ENCODE results near the gene GABRD. TPM values are rescaled to one million over a fixed set of nuclear protein-coding genes. Genes with fewer than 3 reads are reported as not detected.

The GABRD gene
- total RNA-seq, 1 donor from 2014 or later = not detected

GRCh38 chr1:2027961-2028583, 8.9 kb downstream of the GABRD start:
- DNase-seq (ENCODE audit: low read depth) = no peak
- no peak overlapping the region for H3K4me3 ChIP-seq (ENCODE audit: low read depth, low read length)
- TF ChIP-seq CTCF (IDR thresholded peaks at IDR 0.05; ENCODE audit: insufficient read depth, low read length, poor library complexity, severe bottlenecking) = no peak
- peaks cover 59% of the 10 kb centered on the region for H3K27me3 ChIP-seq (ENCODE audit: control insufficient read depth, insufficient read depth, low read length)
- H3K36me3 ChIP-seq (ENCODE audit: control insufficient read depth, insufficient read depth, low read length) = no peaks in the 10 kb centered on the region

- Histone ChIP-seq H3K27me3 (ENCODE audit: control insufficient read depth, insufficient read depth, low read length) (peaks cover 60% of the 10 kb centered on the region), H3K36me3 (ENCODE audit: control insufficient read depth, insufficient read depth, low read length) (no peaks in the 10 kb centered on the region), H3K4me3 (ENCODE audit: low read depth, low read length) (no peak overlapping the region)
- TF ChIP-seq CTCF (IDR thresholded peaks at IDR 0.05; ENCODE audit: insufficient read depth, low read length, poor library complexity, severe bottlenecking) = no peak
- no peak for DNase-seq (ENCODE audit: low read depth)
Measured at GRCh38 chr1:2028870-2029560, 9.9 kb downstream of the GABRD start.

- H3K4me3 ChIP-seq (ENCODE audit: low read depth, low read length) = no peak overlapping the region
- TF ChIP-seq CTCF (IDR thresholded peaks at IDR 0.05; ENCODE audit: insufficient read depth, low read length, poor library complexity, severe bottlenecking) = no peak
- DNase-seq (ENCODE audit: low read depth) = no peak
- H3K36me3 ChIP-seq (ENCODE audit: control insufficient read depth, insufficient read depth, low read length) = no peaks in the 10 kb centered on the region
- peaks cover 55% of the 10 kb centered on the region for H3K27me3 ChIP-seq (ENCODE audit: control insufficient read depth, insufficient read depth, low read length)
Measured at GRCh38 chr1:2029561-2029960, 10.4 kb downstream of the GABRD start.

GRCh38 chr1:2030076-2030871, 11.1 kb downstream of the GABRD start:
- Histone ChIP-seq H3K27me3 (ENCODE audit: control insufficient read depth, insufficient read depth, low read length) (peaks cover 48% of the 10 kb centered on the region), H3K36me3 (ENCODE audit: control insufficient read depth, insufficient read depth, low read length) (no peaks in the 10 kb centered on the region), H3K4me3 (ENCODE audit: low read depth, low read length) (no peak overlapping the region)
- no peak for DNase-seq (ENCODE audit: low read depth)
- no peak for TF ChIP-seq CTCF (IDR thresholded peaks at IDR 0.05; ENCODE audit: insufficient read depth, low read length, poor library complexity, severe bottlenecking)

GRCh38 chr1:2031546-2032540, 12.7 kb downstream of the GABRD start:
- TF ChIP-seq CTCF (IDR thresholded peaks at IDR 0.05; ENCODE audit: insufficient read depth, low read length, poor library complexity, severe bottlenecking) = no peak
- Histone ChIP-seq H3K4me3 (ENCODE audit: low read depth, low read length) (no peak overlapping the region), H3K36me3 (ENCODE audit: control insufficient read depth, insufficient read depth, low read length) (no peaks in the 10 kb centered on the region), H3K27me3 (ENCODE audit: control insufficient read depth, insufficient read depth, low read length) (peaks cover 37% of the 10 kb centered on the region)
- no peak for DNase-seq (ENCODE audit: low read depth)

Data from kidney epithelial cell (primary cell).